Measurements from ENCODE around the gene MAPK7. TPM values are rescaled to one million over a fixed set of nuclear protein-coding genes. Genes with fewer than 3 reads are reported as not detected.
"Not testable (repeated sequence)": the region's sequence is repeated elsewhere in the genome, so short reads cannot be mapped to it uniquely, and the experiment has no call there.

MAPK7 gene
- total RNA-seq, 1 donor from 2014 or later, result 30.2 TPM

DNA sequence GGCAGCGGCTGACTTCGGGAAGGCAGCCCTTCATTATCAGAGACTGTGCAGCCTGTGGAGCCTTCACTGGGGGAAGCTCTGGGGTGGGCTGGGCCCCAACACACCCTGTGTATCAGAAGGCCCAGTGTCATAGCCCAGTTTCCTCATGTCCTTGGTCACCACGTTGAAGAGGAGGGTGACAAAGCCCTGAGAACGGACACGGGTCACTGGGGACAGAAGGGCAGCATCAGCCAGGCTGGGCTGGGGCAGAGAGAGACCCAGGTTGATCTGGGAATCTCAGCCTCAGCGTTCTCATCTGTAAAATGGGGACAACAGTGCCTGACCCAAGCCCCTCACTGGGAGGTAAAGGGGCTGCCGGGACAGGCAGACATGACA lies 35.1 kb upstream of the MAPK7 start:
- DNase-seq (ENCODE audit: low read depth), result no peak

DNA sequence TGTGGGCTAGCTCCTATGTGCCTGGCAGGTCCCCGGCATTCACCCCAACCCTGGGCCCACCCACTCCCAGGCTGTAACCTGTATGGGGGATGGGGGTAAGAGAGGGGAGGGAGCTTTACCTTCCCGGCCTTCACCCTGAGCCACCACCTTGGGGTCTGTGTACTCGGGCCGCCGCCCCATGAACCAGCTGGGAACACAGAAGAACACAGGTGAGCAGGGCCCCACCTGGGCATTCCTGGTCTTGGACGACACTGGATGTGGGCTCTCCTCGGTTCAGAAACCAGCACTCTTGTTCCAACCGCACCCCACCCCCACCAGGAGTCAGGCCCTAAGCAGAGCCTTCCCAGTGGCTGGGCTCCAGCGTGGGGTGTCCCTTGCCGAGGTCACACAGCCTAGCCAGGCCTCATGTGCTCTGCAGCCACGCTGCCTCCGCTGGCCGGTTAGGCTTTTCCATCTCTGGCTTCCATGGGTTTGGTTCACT lies 34.6 kb upstream of the MAPK7 start:
- DNase-seq (ENCODE audit: low read depth), result no peak

DNA sequence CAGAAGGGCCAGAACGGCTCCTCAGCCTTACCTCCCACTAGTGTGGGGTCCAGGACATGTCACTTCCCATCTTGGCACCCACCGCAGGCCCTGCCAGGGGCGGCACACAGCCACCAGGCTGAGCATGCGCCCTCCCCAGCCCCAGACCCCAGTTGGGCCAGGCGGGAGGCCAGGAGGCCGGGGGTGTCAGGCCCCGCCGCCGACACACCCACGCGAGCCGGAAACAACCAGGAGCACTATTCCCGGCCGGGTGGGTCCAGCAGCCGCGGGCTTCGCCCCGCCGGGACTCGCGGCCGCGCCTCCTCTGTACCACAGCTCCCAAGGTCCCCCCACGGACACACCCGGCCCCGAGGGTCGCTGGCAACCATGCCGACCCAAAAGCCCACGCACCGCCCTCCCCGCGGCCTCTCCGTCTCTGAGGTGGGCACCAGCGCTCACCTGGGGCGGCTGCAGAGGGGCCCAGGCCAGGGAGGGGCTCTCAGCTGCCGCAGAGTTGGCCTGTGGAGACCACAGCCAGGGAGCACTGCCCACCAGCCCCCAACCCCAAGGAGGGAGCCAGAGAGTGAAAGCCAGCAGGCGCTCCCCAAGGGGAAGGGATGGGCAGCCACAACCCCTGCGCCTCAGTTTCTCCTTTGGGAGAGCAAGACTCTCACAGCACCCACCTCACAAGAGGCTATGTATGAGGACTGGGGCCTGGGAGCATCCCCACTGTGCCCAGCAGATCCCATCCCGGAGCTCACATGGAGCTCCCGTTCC lies 33.8 kb upstream of the MAPK7 start:
- DNase-seq (ENCODE audit: low read depth), result no peak

DNA sequence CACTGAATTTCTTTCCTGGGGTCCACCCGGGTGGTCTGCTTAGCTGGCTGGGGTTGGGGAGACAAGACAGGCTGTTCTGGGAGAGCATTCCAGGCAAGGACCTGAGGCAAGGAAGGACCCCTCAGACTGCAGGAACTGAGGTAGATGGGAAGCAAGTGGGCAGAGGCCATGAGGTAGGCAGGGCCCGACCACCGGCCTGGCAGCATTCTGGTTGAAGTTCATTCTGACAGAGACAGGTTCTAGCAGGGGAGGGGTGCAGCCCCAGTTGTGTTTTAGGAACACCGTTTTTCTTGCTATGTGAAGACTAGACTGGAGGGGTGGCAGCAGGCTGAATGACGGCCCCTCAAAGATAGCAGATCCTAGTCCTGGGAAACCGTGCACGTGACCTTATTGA lies 33.2 kb upstream of the MAPK7 start:
- no peak for DNase-seq (ENCODE audit: low read depth)

DNA sequence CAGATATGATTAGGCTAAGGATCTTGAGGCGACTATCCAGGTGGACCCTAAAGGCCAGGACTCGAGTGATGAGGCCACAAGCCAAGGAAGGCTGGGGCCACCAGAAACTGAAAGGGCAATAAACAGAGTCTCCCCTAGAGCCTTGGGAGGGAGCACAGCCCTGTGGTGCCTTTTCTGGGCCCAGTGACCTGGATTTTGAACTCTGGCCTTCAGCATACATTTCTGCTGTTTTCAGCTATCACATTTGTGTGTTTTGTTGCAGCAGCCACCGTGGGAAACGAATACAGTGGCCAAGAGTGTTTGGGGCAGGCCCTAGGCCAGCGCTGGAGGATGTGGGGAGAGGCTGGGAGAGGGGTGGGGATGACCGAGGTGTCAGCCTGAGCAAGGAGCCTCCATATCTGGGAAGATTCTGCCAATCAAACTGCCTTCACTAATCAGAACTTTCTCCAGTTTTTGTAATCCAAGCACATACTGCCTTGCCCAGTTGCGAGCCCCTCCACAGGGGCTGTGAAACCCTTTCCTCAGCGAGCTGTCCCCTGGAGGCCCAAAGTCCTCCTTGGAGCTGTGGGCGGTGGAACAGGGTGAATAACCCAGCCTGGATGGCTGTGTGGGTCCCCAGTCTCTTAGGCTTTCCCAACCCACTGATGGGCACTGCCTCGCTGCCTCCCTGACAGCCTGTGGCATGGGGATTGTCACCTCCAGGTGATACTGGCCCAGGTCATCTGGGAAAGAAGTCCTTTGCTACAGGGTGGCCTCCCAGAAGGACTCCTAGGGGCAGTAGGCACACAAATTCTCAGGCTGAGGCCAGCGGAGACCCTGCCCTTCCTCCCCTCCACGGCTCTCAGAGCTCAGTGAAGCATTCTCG lies 32.6 kb upstream of the MAPK7 start:
- no peak for DNase-seq (ENCODE audit: low read depth)

DNA sequence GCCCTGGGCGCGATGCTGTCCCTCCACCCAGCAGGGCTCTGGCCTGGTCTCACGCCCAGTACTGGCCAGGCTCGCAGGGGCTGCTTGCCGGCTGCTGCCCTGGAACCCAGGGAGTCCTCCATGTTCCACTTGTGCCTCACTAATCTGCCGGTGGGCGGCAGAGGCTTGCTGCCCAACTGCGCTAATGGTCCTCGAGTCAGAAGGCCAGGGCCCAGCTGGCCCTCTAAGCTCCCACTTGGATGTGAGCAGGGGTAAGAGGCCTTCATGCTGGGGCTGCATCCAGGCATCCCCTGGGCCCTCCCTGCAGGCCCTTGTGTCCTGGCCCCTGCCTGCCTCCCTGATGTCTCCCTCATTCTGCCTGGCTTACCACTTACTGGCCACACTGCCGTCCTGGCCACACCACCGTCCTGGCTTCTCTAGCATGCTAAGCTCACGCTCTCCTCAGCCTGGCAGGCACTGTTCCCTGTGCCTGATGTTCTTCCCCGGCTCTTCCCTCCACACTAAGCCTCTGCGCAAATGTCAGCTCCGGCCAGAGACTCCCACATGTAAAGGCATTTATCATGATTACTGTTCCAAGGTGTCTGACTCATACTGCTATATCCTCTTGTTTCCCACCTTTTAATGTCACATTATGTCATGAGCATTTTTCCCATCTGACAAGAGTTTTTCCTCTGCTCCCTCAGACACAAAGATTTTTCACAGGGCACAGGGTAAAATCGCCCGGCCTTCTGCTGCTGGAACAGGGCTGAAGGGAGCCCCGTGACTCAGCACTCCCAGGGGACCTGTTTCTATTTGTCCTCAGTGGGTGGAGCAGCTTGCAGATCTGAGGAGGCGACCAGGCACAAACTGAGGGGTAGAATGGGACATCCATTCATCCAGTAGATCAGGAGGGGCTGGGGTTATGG lies 31.7 kb upstream of the MAPK7 start:
- peak; percentile 39 for DNase-seq (ENCODE audit: low read depth)

DNA sequence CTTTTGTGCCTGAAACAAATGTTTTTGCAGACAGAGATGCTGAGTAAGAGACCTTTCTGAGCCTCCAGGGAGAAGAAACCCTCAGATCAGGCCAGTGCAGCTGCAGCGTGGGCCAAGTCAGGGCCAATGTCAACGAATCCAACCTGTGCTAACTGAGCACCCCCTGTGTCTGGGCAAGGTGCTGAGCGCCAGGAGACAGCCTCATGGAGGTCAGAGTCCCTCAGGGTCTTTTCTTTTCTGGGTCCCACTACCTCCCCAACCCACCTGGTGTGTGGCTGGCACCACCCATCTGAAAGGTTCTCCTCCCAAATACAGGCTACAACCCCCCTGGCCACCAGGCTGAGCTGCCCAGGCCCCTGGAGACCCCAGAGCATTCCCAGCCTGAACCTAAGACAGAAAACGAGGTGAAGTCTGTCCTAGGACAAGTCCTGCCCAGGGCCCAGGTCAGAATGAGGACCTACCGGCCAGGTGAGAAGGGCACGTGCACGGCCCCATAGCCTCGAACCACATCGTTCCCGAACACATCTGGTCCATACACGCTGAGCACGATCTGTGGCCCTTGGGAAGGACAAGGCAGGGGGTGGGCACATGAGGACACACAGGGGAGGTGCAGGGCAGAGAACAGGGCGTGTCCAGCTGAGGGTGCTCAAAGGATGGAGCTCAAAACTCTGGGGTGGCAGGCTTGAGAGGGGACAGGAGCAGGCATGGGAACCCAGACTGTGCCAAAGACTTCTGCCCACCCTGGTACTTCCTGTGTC lies 30.8 kb upstream of the MAPK7 start:
- DNase-seq (ENCODE audit: low read depth), result no peak

DNA sequence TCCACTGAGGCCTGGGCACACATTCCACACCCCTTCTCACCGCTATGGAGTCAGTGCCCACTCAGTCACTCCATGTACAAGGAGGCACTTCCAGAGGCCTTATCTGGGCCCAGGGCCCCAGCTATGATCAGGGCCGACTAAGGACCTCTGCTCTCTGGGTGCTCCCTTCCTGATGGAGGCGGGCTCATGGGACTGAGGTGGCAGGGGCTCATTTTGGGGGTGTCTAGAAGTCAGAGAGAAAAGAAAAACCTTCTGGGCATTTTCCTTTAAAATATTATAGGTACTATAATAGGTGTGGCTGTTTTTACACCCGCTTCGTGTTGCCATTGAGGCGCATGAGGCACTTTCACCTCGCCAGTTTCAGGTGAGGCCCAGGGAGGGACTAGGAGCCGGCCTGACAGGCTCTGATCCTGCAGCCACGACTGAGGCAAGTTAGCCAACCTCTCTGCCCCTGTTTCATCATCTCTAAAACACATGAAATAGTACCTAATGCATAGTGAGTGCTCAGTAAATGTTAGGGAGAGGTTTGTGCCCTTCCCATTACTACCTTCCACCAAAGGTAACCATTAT lies 30.1 kb upstream of the MAPK7 start:
- DNase-seq (ENCODE audit: low read depth), result no peak

DNA sequence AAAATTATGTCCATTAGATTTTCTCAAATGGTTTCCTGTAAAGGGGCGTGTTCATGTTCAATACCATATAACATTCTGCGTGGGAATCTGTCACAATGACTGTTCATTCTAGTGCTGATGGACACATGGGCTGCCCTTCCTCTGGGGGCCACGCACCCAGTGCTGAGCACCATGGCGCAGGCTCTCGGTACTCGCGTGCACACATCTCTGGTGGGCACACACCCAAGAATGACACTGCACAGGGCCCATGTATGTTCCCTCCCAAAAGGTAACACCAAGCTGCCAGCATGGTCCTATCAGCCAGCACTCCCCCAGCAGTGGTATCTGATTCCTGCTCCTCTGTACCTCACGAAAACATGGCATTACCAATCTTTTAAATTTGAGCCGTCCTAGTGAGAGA lies 29.5 kb upstream of the MAPK7 start:
- no peak for DNase-seq (ENCODE audit: low read depth)

DNA sequence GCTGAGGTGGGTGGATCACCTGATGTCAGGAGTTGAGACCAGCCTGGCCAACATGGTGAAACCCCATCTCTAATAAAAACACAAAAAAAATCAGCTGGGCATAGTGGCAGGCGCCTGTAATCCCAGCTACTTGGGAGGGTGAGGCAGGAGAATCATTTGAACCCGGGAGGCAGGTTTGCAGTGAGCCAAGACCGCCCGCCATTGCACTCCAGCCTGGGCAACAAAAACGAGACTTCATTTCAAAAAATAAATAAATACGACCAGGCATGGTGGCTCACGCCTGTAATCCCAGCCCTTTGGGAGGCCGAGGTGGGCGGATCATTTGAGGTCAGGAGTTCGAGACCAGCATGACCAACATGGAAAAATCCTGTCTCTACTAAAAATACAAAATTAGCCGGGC lies 24.9 kb upstream of the MAPK7 start:
- DNase-seq (ENCODE audit: low read depth), result not testable (repeated sequence)

DNA sequence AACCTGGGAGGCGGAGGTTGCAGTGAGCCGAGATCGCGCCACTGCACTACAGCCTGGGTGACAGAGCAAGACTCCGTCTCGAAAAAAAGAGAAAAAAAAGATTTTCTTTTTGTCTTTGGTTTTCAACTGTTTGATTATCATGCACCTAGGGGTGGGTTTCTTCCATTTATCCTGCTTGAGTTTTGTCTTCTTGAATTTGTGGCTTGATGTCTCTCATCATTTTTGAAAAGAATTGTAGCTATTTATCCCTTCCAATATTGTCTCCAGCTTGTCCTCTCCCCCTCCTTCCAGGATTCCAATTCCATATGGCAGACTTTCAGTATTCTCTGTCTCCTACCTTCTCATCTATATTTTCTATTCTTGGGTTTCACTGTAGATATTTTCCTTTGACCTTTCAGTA lies 23.6 kb upstream of the MAPK7 start:
- DNase-seq (ENCODE audit: low read depth), result no peak

DNA sequence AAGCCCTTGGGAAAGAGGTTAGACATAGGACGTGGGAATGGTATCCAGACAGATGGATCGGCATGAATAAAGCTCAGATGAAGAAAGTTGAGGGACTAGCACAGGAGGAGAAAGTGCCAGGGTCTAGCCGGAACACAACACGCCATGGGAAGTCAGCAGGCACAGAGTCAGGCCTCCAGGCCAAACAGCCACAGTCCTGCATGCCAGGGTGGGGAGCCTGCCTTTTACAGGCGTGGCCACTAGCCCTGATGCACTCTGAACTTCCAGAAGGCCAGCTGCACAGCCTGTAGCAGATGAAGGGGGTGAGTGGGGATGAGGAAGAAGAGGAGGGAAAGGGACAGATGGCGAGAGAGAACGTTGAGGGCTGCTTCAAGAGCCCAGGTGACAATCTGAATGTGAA lies 20.9 kb upstream of the MAPK7 start:
- DNase-seq (ENCODE audit: low read depth), result no peak

DNA sequence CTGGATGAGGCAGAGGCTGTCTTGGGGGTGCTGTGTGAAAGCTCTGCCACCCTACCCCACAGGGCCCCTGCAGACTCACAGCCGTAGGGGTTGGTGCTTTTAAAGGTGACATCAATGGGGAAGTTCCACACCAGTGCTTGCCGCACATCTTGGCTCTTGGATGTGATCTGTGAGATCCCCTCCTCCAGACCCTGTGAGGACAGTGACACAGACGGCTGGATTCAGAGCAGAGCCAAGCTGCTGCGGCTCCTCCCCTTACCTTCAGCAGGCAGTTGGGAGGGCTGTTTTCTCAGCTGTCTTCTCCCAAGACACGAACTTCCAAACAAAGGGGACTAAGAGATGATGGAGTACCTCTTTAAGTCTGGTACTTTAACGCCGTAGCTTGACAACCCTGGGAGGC lies 20.5 kb upstream of the MAPK7 start:
- no peak for DNase-seq (ENCODE audit: low read depth)

DNA sequence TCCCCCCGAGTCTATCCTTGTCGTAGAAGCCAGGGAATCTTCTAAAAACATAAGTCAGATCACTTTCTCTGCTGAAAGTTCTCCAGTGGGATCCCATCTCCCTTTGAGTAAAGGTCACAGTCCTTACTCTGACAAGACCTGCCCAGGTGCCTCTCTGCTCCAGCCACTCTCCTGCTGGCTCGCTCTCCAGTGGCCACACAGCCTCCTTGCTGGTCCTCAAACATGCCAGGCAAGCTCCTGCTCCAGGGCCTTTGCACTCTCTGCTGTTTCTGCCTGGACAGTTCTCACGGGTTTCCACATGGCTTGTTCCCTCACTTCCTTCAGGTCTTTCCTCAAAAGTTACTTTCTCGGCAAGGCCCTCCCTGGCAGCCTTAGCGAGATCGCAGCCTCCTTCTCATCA lies 19.1 kb upstream of the MAPK7 start:
- DNase-seq (ENCODE audit: low read depth), result no peak

DNA sequence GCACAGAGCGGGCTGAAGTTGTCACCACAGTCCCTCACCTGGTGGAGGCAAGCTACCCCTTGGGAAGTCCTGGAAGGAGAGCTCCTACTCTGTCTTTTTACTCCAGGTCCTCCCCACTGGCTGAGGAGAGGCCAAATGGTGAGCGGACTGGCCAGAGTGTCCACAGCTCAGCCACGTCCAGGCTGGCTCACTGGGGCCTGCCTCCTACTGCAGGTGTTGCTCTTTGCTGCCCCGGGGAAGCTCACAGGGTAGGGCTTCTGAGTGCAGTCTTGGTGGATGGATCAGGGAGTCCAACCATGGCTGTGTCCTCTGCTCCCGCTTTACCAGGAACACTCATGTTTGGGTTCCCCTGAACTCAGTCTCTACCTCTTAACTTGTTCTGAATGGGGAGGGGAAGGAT lies 18.4 kb upstream of the MAPK7 start:
- no peak for DNase-seq (ENCODE audit: low read depth)

DNA sequence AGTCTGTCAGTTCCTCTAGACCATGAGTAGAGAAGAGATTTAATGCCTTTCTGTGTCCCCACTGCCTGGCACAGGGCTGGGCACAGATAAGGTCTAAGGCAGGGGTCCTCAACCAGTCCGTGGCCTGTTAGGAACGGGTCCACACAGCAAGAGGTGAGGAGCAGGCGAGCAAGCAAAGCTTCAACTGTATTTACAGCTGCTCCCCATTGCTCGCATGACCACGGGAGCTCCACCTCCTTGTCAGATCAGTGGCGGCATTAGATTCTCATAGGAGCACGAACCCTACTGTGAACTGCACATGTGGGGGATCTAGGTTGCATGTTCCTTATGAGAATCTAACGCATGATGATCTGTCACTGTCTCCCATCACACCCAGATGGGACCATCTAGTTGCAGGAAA lies 17.5 kb upstream of the MAPK7 start:
- no peak for DNase-seq (ENCODE audit: low read depth)

DNA sequence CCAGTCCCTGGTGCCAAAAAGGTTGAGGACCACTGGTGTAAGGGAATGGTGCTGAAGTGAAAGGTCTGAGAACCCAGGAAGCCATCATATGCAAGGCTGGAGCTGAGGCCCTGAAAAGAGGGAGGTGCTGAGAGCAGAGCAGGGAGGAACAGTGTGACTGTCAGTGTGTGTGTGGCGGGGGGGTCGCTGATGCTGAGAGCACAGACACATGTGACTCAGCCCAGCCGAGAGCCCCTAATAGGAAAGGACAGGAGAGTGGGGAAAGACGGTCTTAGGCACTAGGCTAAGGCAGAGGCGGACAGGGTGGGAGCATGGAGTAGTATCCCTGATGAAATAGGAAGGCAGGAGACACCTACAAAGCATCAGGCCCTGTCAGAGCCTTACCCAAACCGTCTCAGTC lies 17.0 kb upstream of the MAPK7 start:
- DNase-seq (ENCODE audit: low read depth), result no peak

DNA sequence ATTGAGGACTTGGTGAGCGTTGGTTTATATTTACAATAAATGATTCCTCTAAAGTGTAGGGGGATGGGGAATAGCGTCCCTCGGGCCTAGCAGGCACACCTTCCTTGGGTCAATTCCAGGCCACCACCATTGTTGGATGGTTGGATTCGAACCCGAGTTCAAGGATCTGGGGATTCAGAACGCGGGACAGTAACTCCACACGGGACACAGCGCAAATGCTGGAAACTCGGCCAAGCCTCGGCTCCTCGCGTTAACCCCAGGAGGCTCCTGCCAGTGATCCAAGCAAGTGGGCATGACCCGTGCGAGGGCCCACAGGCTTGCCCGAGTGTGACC lies 16.4 kb upstream of the MAPK7 start:
- no peak for DNase-seq (ENCODE audit: low read depth)

DNA sequence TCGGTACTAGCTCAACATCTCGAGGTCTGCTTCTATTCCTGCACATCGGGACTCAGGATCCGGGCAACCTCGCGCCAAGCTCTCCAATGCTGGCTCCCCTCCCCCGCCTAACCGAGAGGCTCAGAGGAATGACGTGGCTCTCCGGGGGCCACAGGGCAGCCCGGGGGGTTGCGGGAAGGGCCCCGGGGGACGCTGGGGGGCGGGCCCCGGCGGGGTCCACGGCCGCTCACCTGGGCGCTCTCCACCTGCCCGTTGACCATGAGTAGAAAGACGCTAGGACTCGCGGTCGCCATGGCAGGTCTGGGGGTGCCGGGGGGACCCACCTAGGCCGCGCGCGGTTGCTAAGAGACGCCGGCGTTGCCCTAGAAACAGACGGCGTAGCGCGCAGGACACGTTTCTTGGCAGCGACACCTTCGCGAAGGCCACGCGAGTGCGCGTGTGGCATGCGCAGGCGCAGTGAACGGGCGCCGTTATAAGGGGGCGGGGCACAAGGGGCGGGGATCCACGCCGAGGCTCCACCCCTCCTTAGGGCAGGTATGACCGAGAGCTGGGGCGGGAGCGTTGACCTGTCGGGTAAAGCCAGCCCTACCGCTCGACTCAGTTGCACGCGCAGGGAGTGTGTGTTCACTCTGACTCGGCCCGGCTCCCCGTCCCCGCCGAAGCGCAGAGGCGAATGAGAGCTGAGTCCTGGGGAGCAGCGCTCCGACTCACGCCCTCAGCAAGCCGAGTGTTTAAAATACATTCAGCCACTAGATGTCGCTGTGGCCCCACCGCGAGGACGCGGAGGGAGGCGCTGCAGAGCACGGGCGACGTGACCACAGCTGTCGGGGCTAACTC lies 15.8 kb upstream of the MAPK7 start, which contains the start of gene B9D1:
Gene B9D1 (minus strand): TSS at position 447 of the 837 bp plus-strand sequence. CDS start 154 bp downstream, at position 293.
- DNase-seq (ENCODE audit: low read depth), result peak; percentile 76

DNA sequence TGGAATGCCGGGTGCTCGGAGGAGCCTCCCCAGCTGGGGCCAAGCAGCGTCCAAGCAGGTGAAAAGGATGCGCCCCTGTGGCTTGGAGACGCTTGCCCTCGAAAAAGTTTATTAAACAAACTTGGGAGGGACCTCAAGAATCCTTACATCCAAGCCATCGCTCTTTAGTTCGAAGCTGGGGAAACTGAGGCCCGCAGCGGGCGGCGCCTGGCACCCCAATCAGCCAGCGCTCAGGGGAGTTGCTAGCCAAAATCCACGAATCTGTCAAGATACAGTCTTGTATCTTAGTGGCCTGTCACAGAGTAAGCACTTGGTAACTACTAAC lies 15.2 kb upstream of the MAPK7 start:
- DNase-seq (ENCODE audit: low read depth), result no peak
